Measurements from ENCODE around the gene IL12RB2. TPM values are rescaled to one million over a fixed set of nuclear protein-coding genes. Genes with fewer than 3 reads are reported as not detected.
"Not testable (repeated sequence)": the region's sequence is repeated elsewhere in the genome, so short reads cannot be mapped to it uniquely, and the experiment has no call there.

The IL12RB2 gene
- total RNA-seq, 1 experiment from 2014 or later: not detected

GRCh38 chr1:67404212-67404620, 96.5 kb downstream of the IL12RB2 start:
- peak; percentile 11 for DNase-seq
- no peak for TF ChIP-seq CTCF (IDR thresholded peaks at IDR 0.05; ENCODE audit: unreplicated experiment)
- CTCF ChIA-PET: no interaction called here
- Mint-ChIP-seq H3K36me3 (ENCODE audit: insufficient read depth, unreplicated experiment) (peaks cover 64% of the 10 kb centered on the region), H3K9me3 (ENCODE audit: low read depth, unreplicated experiment) (no peaks in the 10 kb centered on the region), H3K4me1 (ENCODE audit: low read depth, unreplicated experiment) (peaks cover 10% of the 10 kb centered on the region), H3K4me3 (ENCODE audit: low read depth, unreplicated experiment) (no peak overlapping the region), H3K27me3 (ENCODE audit: unreplicated experiment) (no peaks in the 10 kb centered on the region), H3K27ac (ENCODE audit: unreplicated experiment) (no peak overlapping the region)
- intact Hi-C loops (cut with micrococcal nuclease; ENCODE audit: unreplicated experiment): no loop called here
- no TSS peak for BruUV-seq (replicated peaks)

DNA sequence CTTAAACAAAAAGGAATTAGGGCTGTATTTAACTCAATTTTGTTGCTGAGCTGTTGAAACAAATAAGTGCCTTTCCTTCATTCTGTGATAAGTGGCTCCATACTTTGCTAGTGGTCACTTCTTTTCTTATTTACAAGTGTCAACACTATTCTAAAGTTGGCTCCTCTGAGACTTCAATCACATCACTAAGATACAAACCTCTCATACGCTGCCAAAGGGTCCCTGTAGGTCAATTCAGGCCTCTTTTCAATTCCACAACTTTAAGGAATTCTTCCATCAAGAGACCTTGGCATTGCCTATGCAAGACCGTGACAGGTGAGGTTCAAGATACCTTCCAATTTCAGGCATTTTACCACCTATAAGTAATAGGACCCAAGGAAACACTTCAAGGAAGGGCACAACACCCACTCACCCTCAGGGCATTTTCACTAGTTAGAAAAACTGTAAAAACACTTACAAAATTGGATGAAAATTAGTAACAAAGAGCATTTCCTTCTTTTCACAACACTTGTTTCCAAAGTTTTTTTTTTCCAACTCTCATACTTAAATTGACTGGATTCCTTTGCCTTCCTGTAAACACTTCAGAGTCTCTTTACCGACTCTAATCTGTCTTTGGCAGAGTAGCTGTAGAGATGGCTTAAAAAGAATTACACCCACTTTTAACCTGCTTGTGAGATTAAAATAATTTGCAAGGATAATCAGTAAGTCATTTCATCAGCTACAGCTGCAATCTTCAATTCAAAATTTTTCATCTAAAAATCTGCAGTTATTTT, 98.0 kb downstream of the IL12RB2 start:
- TF ChIP-seq CTCF (IDR thresholded peaks at IDR 0.05; ENCODE audit: unreplicated experiment): no peak
- CTCF ChIA-PET: no interaction called here
- BruUV-seq (replicated peaks): no TSS peak
- Mint-ChIP-seq H3K27me3 (ENCODE audit: unreplicated experiment) (no peaks in the 10 kb centered on the region), H3K4me3 (ENCODE audit: low read depth, unreplicated experiment) (no peak overlapping the region), H3K36me3 (ENCODE audit: insufficient read depth, unreplicated experiment) (peaks cover 70% of the 10 kb centered on the region), H3K9me3 (ENCODE audit: low read depth, unreplicated experiment) (no peaks in the 10 kb centered on the region), H3K27ac (ENCODE audit: unreplicated experiment) (no peak overlapping the region), H3K4me1 (ENCODE audit: low read depth, unreplicated experiment) (peaks cover 4% of the 10 kb centered on the region)
- no peak for DNase-seq
- intact Hi-C loops (cut with micrococcal nuclease; ENCODE audit: unreplicated experiment): no loop called here

DNA sequence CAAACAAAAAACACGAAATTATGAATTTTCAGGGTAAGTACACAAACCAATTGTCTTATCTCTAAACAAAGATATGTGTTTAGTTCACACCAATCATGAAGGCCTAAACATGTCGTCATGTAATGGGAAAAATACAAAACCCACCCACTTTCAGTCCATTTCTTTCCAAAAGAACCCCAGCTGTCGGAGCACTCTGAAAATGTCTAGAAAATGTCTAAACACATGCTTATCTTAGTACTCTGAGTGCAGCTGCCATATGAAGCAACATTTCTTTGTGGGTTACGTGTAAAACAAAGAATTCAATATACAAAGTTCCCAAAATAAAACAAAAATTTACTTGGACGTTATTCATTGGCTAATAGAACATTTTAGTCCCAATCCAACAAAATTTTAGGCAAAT, 99.8 kb downstream of the IL12RB2 start:
- Mint-ChIP-seq H3K27me3 (ENCODE audit: unreplicated experiment) (no peaks in the 10 kb centered on the region), H3K36me3 (ENCODE audit: insufficient read depth, unreplicated experiment) (peaks cover 71% of the 10 kb centered on the region), H3K4me3 (ENCODE audit: low read depth, unreplicated experiment) (no peak overlapping the region), H3K27ac (ENCODE audit: unreplicated experiment) (no peak overlapping the region), H3K9me3 (ENCODE audit: low read depth, unreplicated experiment) (no peaks in the 10 kb centered on the region), H3K4me1 (ENCODE audit: low read depth, unreplicated experiment) (no peaks in the 10 kb centered on the region)
- no peak for TF ChIP-seq CTCF (IDR thresholded peaks at IDR 0.05; ENCODE audit: unreplicated experiment)
- CTCF ChIA-PET: no interaction called here
- no peak for DNase-seq
- no TSS peak for BruUV-seq (replicated peaks)
- intact Hi-C loops (cut with micrococcal nuclease; ENCODE audit: unreplicated experiment): no loop called here

- Mint-ChIP-seq H3K27ac (ENCODE audit: unreplicated experiment) (no peak overlapping the region), H3K9me3 (ENCODE audit: low read depth, unreplicated experiment) (no peaks in the 10 kb centered on the region), H3K4me3 (ENCODE audit: low read depth, unreplicated experiment) (no peak overlapping the region), H3K36me3 (ENCODE audit: insufficient read depth, unreplicated experiment) (peaks cover 69% of the 10 kb centered on the region), H3K4me1 (ENCODE audit: low read depth, unreplicated experiment) (no peaks in the 10 kb centered on the region), H3K27me3 (ENCODE audit: unreplicated experiment) (no peaks in the 10 kb centered on the region)
- CTCF ChIA-PET: interaction anchor here (0.6 kb wide), 1 partner anchor 31 kb away, joined by 3 read pairs; no protein-coding TSS in a partner anchor
- DNase-seq: no peak
- no peak for TF ChIP-seq CTCF (IDR thresholded peaks at IDR 0.05; ENCODE audit: unreplicated experiment)
- BruUV-seq (replicated peaks): no TSS peak
- intact Hi-C loops (cut with micrococcal nuclease; ENCODE audit: unreplicated experiment): no loop called here
Measured at GRCh38 chr1:67408148-67408547, 100.5 kb downstream of the IL12RB2 start.

DNA sequence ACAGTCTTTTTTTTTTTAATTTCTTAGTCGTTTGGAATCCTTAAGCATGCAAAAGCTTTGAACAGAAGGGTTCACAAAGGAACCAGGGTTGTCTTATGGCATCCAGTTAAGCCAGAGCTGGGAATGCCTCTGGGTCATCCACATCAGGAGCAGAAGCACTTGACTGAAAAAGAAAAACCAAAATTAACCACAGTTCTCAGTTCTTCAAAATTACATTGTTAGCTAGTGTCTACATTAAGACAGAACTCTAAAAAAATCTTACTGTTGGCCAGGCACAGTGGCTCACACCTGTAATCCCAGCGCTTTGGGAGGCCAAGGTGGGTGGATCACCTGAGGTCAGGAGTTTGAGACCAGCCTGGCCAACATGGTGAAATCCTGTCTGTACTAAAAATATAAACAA, 105.4 kb downstream of the IL12RB2 start:
- H3K4me3 Mint-ChIP-seq (ENCODE audit: low read depth, unreplicated experiment); H3K9me3 Mint-ChIP-seq (ENCODE audit: low read depth, unreplicated experiment); BruUV-seq (replicated peaks); H3K4me1 Mint-ChIP-seq (ENCODE audit: low read depth, unreplicated experiment); H3K27ac Mint-ChIP-seq (ENCODE audit: unreplicated experiment); intact Hi-C loops (cut with micrococcal nuclease; ENCODE audit: unreplicated experiment); H3K27me3 Mint-ChIP-seq (ENCODE audit: unreplicated experiment); DNase-seq: not testable (repeated sequence)
- CTCF ChIA-PET: interaction anchor here (0.6 kb wide), 1 partner anchor 646 kb away, joined by 3 read pairs; no protein-coding TSS in a partner anchor
- peaks cover 77% of the 10 kb centered on the region for H3K36me3 Mint-ChIP-seq (ENCODE audit: insufficient read depth, unreplicated experiment)
